HEK293 (cell line): Measurements from ENCODE around the gene XIRP2.

Experiments
- CTCF ChIA-PET: fragments of 350-600 bp; formaldehyde crosslinking; extraction: SDS; loops from one replicate; lab custom pipeline; 2021; ENCODE audit warnings: antibody characterized with exemption; lab: Yijun Ruan, JAX
- POLR2A ChIA-PET: fragments of 300-600 bp; formaldehyde crosslinking; extraction: SDS; loops from one replicate; lab custom pipeline; 2020; ENCODE audit warnings: antibody characterized with exemption, inconsistent platforms; lab: Yijun Ruan, JAX
- H3K27ac ChIP-seq: fragments of 200-500 bp; sonication (Bioruptor generic); 2 replicates; pipeline ENCODE4 v1.5.1; 2014; ENCODE audit warnings: low read depth, low read length, control low read depth, inconsistent platforms; ENCODE audit errors: extremely low read depth
- H3K36me3 ChIP-seq, 2 experiments: fragments of 200-500 bp in 1 of 2; sonication (Bioruptor generic) in 1 of 2; 1 replicate in 1 of 2; 2 replicates in 1 of 2; pipeline ENCODE4 v1.5.1; 2014 to 2017; ENCODE audit warnings: inconsistent platforms in 2 of 2, low read length in 2 of 2; ENCODE audit not compliant: control insufficient read depth in 2 of 2, insufficient read depth in 1 of 2
- H3K4me1 ChIP-seq: fragments of 200-500 bp; sonication (Bioruptor generic); 2 replicates; pipeline ENCODE4 v1.5.1; 2014; ENCODE audit warnings: mild to moderate bottlenecking, low read length, inconsistent platforms; ENCODE audit not compliant: control insufficient read depth, insufficient read depth
- H3K4me3 ChIP-seq: 2 replicates; pipeline ENCODE4 v1.5.1; 2011; ENCODE audit warnings: low read depth, mild to moderate bottlenecking, control low read depth, low read length, moderate library complexity
- H3K9me3 ChIP-seq: fragments of 200-500 bp; sonication (Bioruptor generic); 2 replicates; pipeline ENCODE4 v1.5.1; 2014; ENCODE audit warnings: low read depth, low read length, inconsistent platforms; ENCODE audit not compliant: control insufficient read depth, insufficient read depth
- KLF10 ChIP-seq: fragments of 450-650 bp; IDR thresholded peaks from 2 replicates; pipeline ENCODE4 v1.5.1; 2018; ENCODE audit warnings: missing biosample characterization, mild to moderate bottlenecking, missing genetic modification characterization
- OVOL3 ChIP-seq: fragments of 450-650 bp; formaldehyde crosslinking; IDR thresholded peaks from 2 replicates; pipeline ENCODE4 v1.5.1; 2016; ENCODE audit warnings: missing biosample characterization, missing genetic modification characterization
- ZBTB1 ChIP-seq: fragments of 450-650 bp; formaldehyde crosslinking; IDR thresholded peaks from 2 replicates; pipeline ENCODE4 v1.5.1; 2016; ENCODE audit warnings: missing biosample characterization, missing genetic modification characterization
- ZBTB17 ChIP-seq: fragments of 450-650 bp; formaldehyde crosslinking; IDR thresholded peaks from 2 replicates; pipeline ENCODE4 v1.5.1; 2016; ENCODE audit warnings: missing biosample characterization, missing genetic modification characterization
- ZBTB7A ChIP-seq: fragments of 450-650 bp; formaldehyde crosslinking; IDR thresholded peaks from 2 replicates; pipeline ENCODE4 v1.5.1; 2016; ENCODE audit warnings: low read depth, missing biosample characterization, missing genetic modification characterization
- ZNF121 ChIP-seq: fragments of 450-650 bp; formaldehyde crosslinking; IDR thresholded peaks from 2 replicates; pipeline ENCODE4 v1.5.1; 2016; ENCODE audit warnings: missing biosample characterization, missing genetic modification characterization
- ZNF16 ChIP-seq: fragments of 450-650 bp; formaldehyde crosslinking; IDR thresholded peaks from 2 replicates; pipeline ENCODE4 v1.5.1; 2016; ENCODE audit warnings: low read depth, missing biosample characterization, missing genetic modification characterization
- ZNF174 ChIP-seq: fragments of 450-650 bp; formaldehyde crosslinking; IDR thresholded peaks from 2 replicates; pipeline ENCODE4 v1.5.0; 2017; ENCODE audit warnings: missing biosample characterization, mild to moderate bottlenecking, missing genetic modification characterization
- ZNF211 ChIP-seq: fragments of 450-650 bp; formaldehyde crosslinking; IDR thresholded peaks from 2 replicates; pipeline ENCODE4 v1.5.1; 2016; ENCODE audit warnings: low read depth, missing biosample characterization, missing genetic modification characterization
- ZNF221 ChIP-seq: fragments of 450-650 bp; formaldehyde crosslinking; IDR thresholded peaks from 2 replicates; pipeline ENCODE4 v1.5.1; 2017; ENCODE audit warnings: missing biosample characterization, missing genetic modification characterization, borderline replicate concordance
- ZNF274 ChIP-seq, 2 experiments: fragments of 200-500 bp in 1 of 2; fragments of 450-650 bp in 1 of 2; sonication (Bioruptor generic) in 1 of 2; formaldehyde crosslinking in 1 of 2; IDR thresholded peaks; 2 replicates each; pipeline versions ENCODE4 v1.5.1 to v1.6.1; 2014 to 2016; ENCODE audit warnings: borderline replicate concordance in 1 of 2, inconsistent platforms in 1 of 2, low read length in 1 of 2, missing biosample characterization in 1 of 2, missing genetic modification characterization in 1 of 2
- ZNF302 ChIP-seq: fragments of 450-650 bp; formaldehyde crosslinking; IDR thresholded peaks from 2 replicates; pipeline ENCODE4 v1.5.1; 2016; ENCODE audit warnings: missing biosample characterization, missing genetic modification characterization, low read depth
- ZNF394 ChIP-seq: fragments of 450-650 bp; formaldehyde crosslinking; IDR thresholded peaks from 2 replicates; pipeline ENCODE4 v1.5.1; 2016; ENCODE audit warnings: missing biosample characterization, missing genetic modification characterization, mild to moderate bottlenecking, moderate library complexity, borderline replicate concordance
- ZNF560 ChIP-seq: fragments of 450-650 bp; formaldehyde crosslinking; IDR thresholded peaks from 2 replicates; pipeline ENCODE4 v1.5.1; 2017; ENCODE audit warnings: missing biosample characterization, missing genetic modification characterization, borderline replicate concordance
- ZNF600 ChIP-seq: fragments of 450-650 bp; formaldehyde crosslinking; IDR thresholded peaks from 2 replicates; pipeline ENCODE4 v1.5.1; 2016; ENCODE audit warnings: missing biosample characterization, missing genetic modification characterization
- ZNF626 ChIP-seq: fragments of 450-650 bp; sonication (Bioruptor Pico); formaldehyde crosslinking; IDR thresholded peaks from 2 replicates; pipeline ENCODE4 v1.5.1; 2018; ENCODE audit warnings: missing biosample characterization, missing genetic modification characterization, inconsistent platforms
- ZNF654 ChIP-seq: fragments of 450-650 bp; formaldehyde crosslinking; IDR thresholded peaks from 2 replicates; pipeline ENCODE4 v1.5.1; 2016; ENCODE audit warnings: low read depth, missing biosample characterization, missing genetic modification characterization
- ZNF677 ChIP-seq: fragments of 450-650 bp; IDR thresholded peaks from 2 replicates; pipeline ENCODE4 v1.5.0; 2018; ENCODE audit warnings: missing biosample characterization, mild to moderate bottlenecking, missing genetic modification characterization, moderate library complexity
- TF ChIP-seq, protein P1 (sequence below): fragments of 450-650 bp; IDR thresholded peaks from 2 replicates; pipeline ENCODE4 v1.5.1; 2018; ENCODE audit warnings: missing biosample characterization, mild to moderate bottlenecking, missing genetic modification characterization
- TF ChIP-seq, protein P2 (sequence below): fragments of 450-650 bp; formaldehyde crosslinking; IDR thresholded peaks from 2 replicates; pipeline ENCODE4 v1.5.0; 2017; ENCODE audit warnings: missing biosample characterization, missing genetic modification characterization, borderline replicate concordance
- TF ChIP-seq, protein P3 (sequence below): fragments of 450-650 bp; formaldehyde crosslinking; IDR thresholded peaks from 2 replicates; pipeline ENCODE4 v1.5.1; 2017; ENCODE audit warnings: missing biosample characterization, missing genetic modification characterization

The XIRP2 gene

DNA sequence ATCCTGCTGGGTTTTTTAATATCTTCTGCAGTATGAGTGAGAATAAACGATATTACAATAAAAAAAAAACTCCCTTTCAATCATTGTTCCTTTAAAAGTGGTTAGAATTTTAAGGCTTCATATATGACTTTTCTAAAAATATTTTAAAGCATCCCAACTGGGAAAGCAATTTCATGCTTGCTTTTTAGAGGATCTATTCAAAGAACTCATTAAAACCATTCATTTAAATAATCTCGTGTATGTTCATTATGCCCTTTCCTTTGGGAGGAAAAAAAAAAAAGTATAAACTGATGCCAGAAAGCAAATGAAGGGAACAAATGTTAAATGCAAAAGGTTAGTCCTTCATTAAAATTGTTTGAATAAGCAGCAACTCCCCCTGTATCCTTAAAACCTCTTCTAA lies 81.2 kb downstream of the XIRP2 start:
- CTCF ChIA-PET = interaction anchor here (0.6 to 0.7 kb wide), 2 partner anchors 14 to 230 kb away, joined by 4 to 6 read pairs; no protein-coding TSS in a partner anchor
- no peaks in the 10 kb centered on the region for H3K36me3 ChIP-seq
- H3K9me3 ChIP-seq = no peaks in the 10 kb centered on the region
- H3K4me3 ChIP-seq = no peak overlapping the region
- no peak overlapping the region for H3K27ac ChIP-seq
- TF ChIP-seq ZNF600 (tag by site-specific recombination) = no peak
- no peak for TF ChIP-seq ZNF211
- no peak for TF ChIP-seq KLF10 (tag by site-specific recombination)
- TF ChIP-seq OVOL3 (tag by site-specific recombination) = no peak
- no peak for TF ChIP-seq ZNF302 (tag by site-specific recombination)
- no peak for TF ChIP-seq ZNF221 (tag by site-specific recombination)
- TF ChIP-seq ZBTB7A = no peak
- TF ChIP-seq, all 188 proteins: peak for 0
- POLR2A ChIA-PET = no interaction called here
- H3K4me1 ChIP-seq = no peaks in the 10 kb centered on the region

DNA sequence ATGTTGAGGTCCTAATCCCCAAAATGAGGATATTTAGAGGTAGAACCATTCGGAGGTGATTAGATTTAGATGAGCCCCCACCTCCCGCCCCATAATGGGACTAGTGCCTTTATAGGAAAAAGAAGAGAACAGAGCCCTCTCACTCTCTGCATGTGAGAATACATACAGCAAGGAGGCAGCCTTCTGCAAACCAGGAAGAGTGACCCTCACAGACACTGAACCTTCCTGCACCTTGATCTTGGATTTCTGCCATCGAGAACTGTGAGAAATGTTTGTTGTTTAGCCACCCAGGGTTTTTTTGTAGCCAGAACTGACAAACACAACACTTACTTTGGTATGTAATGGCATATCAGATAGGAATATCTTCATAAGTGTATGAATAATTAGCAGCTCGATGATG lies 83.7 kb downstream of the XIRP2 start:
- TF ChIP-seq ZNF394 (no peak), ZBTB1 (no peak), ZBTB17 (tag by site-specific recombination) (no peak), ZNF121 (tag by site-specific recombination) (no peak), ZNF174 (no peak), ZNF274 (IDR thresholded peaks at IDR 0.05; ENCODE audit: low read length) (no peak), ZNF274 (tag by site-specific recombination; IDR thresholded peaks at IDR 0.05; ENCODE audit: borderline replicate concordance) (no peak), ZNF16 (tag by site-specific recombination) (no peak), ZNF626 (tag by site-specific recombination) (no peak)
- TF ChIP-seq, protein P1, sequence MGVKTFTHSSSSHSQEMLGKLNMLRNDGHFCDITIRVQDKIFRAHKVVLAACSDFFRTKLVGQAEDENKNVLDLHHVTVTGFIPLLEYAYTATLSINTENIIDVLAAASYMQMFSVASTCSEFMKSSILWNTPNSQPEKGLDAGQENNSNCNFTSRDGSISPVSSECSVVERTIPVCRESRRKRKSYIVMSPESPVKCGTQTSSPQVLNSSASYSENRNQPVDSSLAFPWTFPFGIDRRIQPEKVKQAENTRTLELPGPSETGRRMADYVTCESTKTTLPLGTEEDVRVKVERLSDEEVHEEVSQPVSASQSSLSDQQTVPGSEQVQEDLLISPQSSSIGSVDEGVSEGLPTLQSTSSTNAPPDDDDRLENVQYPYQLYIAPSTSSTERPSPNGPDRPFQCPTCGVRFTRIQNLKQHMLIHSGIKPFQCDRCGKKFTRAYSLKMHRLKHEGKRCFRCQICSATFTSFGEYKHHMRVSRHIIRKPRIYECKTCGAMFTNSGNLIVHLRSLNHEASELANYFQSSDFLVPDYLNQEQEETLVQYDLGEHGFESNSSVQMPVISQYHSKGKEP (tag by site-specific recombination) = no peak
- ChIA-PET POLR2A (no interaction called here), CTCF (interaction anchor here (0.6 kb wide), 1 partner anchor 1241 kb away, joined by 4 read pairs; no protein-coding TSS in a partner anchor)
- Histone ChIP-seq H3K4me1 (no peaks in the 10 kb centered on the region), H3K4me3 (no peak overlapping the region), H3K27ac (no peak overlapping the region), H3K36me3 (no peaks in the 10 kb centered on the region), H3K9me3 (no peaks in the 10 kb centered on the region)

DNA sequence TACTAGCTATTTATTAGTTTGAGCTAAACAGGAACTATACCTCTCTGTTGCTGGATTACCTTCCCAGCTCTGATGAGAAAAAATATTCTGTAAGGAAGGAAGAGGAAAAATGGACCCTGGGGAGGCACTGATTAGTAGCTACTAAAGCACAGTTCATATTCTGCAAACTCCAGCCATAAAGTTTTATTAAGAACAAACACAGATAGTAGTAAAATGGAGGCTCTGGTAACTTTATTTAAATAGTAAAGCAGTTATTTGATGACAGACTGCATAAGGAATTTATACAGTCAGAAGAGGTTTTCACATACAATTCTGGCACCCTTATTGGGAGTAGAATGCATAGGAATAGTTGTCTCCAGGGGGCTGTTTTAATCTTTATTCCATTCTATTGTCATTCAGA lies 84.1 kb downstream of the XIRP2 start:
- Histone ChIP-seq H3K27ac (no peak overlapping the region), H3K4me3 (no peak overlapping the region), H3K36me3 (no peaks in the 10 kb centered on the region), H3K9me3 (no peaks in the 10 kb centered on the region), H3K4me1 (no peaks in the 10 kb centered on the region)
- TF ChIP-seq ZBTB7A (no peak), ZNF560 (tag by site-specific recombination) (no peak), ZNF654 (no peak), ZNF677 (tag by site-specific recombination) (no peak)
- TF ChIP-seq, protein P2, sequence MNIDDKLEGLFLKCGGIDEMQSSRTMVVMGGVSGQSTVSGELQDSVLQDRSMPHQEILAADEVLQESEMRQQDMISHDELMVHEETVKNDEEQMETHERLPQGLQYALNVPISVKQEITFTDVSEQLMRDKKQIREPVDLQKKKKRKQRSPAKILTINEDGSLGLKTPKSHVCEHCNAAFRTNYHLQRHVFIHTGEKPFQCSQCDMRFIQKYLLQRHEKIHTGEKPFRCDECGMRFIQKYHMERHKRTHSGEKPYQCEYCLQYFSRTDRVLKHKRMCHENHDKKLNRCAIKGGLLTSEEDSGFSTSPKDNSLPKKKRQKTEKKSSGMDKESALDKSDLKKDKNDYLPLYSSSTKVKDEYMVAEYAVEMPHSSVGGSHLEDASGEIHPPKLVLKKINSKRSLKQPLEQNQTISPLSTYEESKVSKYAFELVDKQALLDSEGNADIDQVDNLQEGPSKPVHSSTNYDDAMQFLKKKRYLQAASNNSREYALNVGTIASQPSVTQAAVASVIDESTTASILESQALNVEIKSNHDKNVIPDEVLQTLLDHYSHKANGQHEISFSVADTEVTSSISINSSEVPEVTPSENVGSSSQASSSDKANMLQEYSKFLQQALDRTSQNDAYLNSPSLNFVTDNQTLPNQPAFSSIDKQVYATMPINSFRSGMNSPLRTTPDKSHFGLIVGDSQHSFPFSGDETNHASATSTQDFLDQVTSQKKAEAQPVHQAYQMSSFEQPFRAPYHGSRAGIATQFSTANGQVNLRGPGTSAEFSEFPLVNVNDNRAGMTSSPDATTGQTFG (tag by site-specific recombination) = no peak
- TF ChIP-seq, protein P3, sequence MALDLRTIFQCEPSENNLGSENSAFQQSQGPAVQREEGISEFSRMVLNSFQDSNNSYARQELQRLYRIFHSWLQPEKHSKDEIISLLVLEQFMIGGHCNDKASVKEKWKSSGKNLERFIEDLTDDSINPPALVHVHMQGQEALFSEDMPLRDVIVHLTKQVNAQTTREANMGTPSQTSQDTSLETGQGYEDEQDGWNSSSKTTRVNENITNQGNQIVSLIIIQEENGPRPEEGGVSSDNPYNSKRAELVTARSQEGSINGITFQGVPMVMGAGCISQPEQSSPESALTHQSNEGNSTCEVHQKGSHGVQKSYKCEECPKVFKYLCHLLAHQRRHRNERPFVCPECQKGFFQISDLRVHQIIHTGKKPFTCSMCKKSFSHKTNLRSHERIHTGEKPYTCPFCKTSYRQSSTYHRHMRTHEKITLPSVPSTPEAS (tag by site-specific recombination) = no peak
- ChIA-PET POLR2A (no interaction called here), CTCF (interaction anchor here (0.6 kb wide), 1 partner anchor 1241 kb away, joined by 4 read pairs; no protein-coding TSS in a partner anchor)
